DMS53 (cell line): ENCODE results near the gene GINS2.

Experiments used
- DNase-seq: peaks from one replicate; lab custom pipeline; 2025; lab: John Stamatoyannopoulos, UW

The GINS2 gene

GRCh38 chr16:85667841-85668413 lies 20.8 kb downstream of the GINS2 start:
- DNase-seq, result no peak

- DNase-seq, result no peak
Measured at GRCh38 chr16:85667261-85667660, 21.5 kb downstream of the GINS2 start.

- no peak for DNase-seq
Measured at GRCh38 chr16:85665929-85666328, 22.8 kb downstream of the GINS2 start.

GRCh38 chr16:85665373-85665740 lies 23.4 kb downstream of the GINS2 start:
- no peak for DNase-seq

GRCh38 chr16:85664580-85665372 lies 24.0 kb downstream of the GINS2 start:
- DNase-seq, result no peak

- DNase-seq, result no peak
Measured at GRCh38 chr16:85663891-85664321, 24.8 kb downstream of the GINS2 start.

- DNase-seq, result no peak
Measured at GRCh38 chr16:85662976-85663830, 25.6 kb downstream of the GINS2 start.

GRCh38 chr16:85662482-85662812 lies 26.3 kb downstream of the GINS2 start:
- DNase-seq, result no peak

- DNase-seq, result no peak
Measured at GRCh38 chr16:85661740-85662481, 26.8 kb downstream of the GINS2 start.

- no peak for DNase-seq
Measured at GRCh38 chr16:85660843-85661739, 27.7 kb downstream of the GINS2 start.

GRCh38 chr16:85659805-85660511 lies 28.8 kb downstream of the GINS2 start:
- DNase-seq, result no peak

GRCh38 chr16:85659336-85659735 lies 29.4 kb downstream of the GINS2 start:
- DNase-seq, result no peak

- DNase-seq, result peak; percentile 70
Measured at GRCh38 chr16:85658504-85659326, 30.0 kb downstream of the GINS2 start.

- DNase-seq, result no peak
Measured at GRCh38 chr16:85657996-85658395, 30.8 kb downstream of the GINS2 start.

GRCh38 chr16:85657267-85657650 lies 31.5 kb downstream of the GINS2 start:
- DNase-seq, result peak; percentile 74

GRCh38 chr16:85656351-85657266 lies 32.1 kb downstream of the GINS2 start:
- DNase-seq, result peak; percentile 59

GRCh38 chr16:85655216-85656129 lies 33.3 kb downstream of the GINS2 start:
- peak; percentile 31 for DNase-seq
